Parathyroid adenoma (tissue), 2 donors: ENCODE measurements around the gene APBB2.

Source experiments
- H2AFZ ChIP-seq: fragments of 300-600 bp; sonication (generic); one replicate; pipeline ENCODE4 v1.7.0; 2017; ENCODE audit warnings: antibody characterized with exemption, mild to moderate bottlenecking
- H3K27ac ChIP-seq: fragments of 300-600 bp; sonication (generic); one replicate; pipeline ENCODE4 v1.7.0; 2017
- H3K27me3 ChIP-seq: fragments of 300-600 bp; sonication (generic); one replicate; pipeline ENCODE4 v1.7.0; 2017; ENCODE audit warnings: low read length; ENCODE audit not compliant: control insufficient read depth, insufficient read depth
- H3K36me3 ChIP-seq: fragments of 300-600 bp; sonication (generic); one replicate; pipeline ENCODE4 v1.7.0; 2017; ENCODE audit warnings: low read length; ENCODE audit not compliant: control insufficient read depth, insufficient read depth
- H3K4me1 ChIP-seq: fragments of 300-600 bp; sonication (generic); one replicate; pipeline ENCODE4 v1.7.0; 2017; ENCODE audit warnings: control low read depth
- H3K4me2 ChIP-seq: fragments of 300-600 bp; sonication (generic); one replicate; pipeline ENCODE4 v1.7.0; 2017; ENCODE audit warnings: low read length
- H3K4me3 ChIP-seq: fragments of 300-600 bp; sonication (generic); one replicate; pipeline ENCODE4 v1.7.0; 2017; ENCODE audit warnings: low read depth, low read length
- H3K79me2 ChIP-seq: fragments of 300-600 bp; sonication (generic); one replicate; pipeline ENCODE4 v1.7.0; 2017; ENCODE audit warnings: control low read depth
- H3K9ac ChIP-seq: fragments of 300-600 bp; sonication (generic); one replicate; pipeline ENCODE4 v1.7.0; 2017; ENCODE audit warnings: mild to moderate bottlenecking
- H3K9me3 ChIP-seq: fragments of 300-600 bp; sonication (generic); one replicate; pipeline ENCODE4 v1.7.0; 2017; ENCODE audit warnings: low read length; ENCODE audit not compliant: control insufficient read depth
- TF ChIP-seq, protein P1 (sequence below): fragments of 300-600 bp; sonication (generic); IDR thresholded peaks from one replicate; pipeline ENCODE4 v1.7.0; 2017; ENCODE audit warnings: antibody characterized with exemption, mild to moderate bottlenecking
- donor health status: primary hyperparathyroidism.

Gene APBB2

DNA sequence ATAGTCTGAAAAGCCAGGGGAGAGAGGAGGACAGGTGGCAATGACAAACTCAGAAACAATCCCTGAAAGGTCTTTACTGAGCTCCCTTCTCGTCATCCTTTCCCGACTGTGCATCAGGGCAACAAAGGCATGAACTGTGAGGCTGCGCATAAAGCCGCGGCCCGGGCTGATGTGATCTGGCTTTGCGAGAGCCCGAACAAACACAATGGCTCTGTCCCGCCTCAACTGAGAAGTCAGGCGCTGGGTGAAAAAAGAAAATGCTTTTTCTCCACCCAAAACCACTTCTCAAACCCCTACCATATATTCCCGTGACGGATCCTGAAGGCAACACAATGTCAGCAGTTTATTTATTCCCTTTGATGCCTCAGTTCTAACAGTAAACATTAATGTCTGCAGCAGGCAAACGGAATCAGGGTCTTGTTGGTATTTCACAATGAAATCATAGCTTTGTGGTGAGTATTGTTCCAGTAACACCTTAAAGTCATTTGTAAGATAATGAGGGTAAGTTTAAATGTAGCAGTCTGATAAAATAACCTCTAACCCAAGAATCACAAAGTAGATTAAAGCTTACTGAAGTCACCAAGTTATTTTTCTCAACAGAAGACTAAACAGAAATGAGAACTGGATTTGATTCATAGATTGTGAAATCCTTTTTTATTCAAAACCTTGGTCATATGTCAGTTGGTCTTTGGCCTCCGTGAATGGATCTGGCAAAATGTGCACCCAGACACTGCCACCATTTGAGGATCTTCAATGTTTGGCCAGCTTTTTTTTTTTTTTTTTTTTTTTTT lies 67.4 kb downstream of the APBB2 start:
- no peak overlapping the region for H3K4me3 ChIP-seq

DNA sequence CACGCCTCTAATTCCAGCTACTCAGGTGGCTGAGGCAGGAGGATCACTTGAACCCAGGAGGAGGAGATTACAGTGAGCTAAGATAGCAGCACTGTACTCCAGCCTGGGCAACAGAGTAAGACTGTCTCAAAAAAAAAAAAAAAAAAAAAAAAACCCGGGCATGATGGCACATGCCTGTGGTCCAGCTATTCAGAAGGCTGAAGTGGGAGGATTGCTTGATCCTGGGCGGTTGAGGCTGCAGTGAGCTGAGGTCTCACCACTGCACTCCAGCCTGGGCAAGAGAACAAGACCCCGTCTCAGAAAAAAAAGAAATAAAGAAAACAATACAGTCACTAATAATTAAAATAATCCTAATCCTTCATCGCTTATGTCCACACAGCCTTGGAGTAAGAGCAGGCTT lies 68.1 kb downstream of the APBB2 start:
- Histone ChIP-seq H3K4me1 (no peaks in the 10 kb centered on the region), H3K9ac (no peak overlapping the region), H3K4me2 (no peak overlapping the region), H3K27me3 (no peaks in the 10 kb centered on the region), H3K27ac (no peak overlapping the region), H3K4me3 (no peak overlapping the region), H2AFZ (no peak overlapping the region), H3K36me3 (no peaks in the 10 kb centered on the region), H3K9me3 (no peaks in the 10 kb centered on the region), H3K79me2 (no peaks in the 10 kb centered on the region)
- TF ChIP-seq, protein P1, sequence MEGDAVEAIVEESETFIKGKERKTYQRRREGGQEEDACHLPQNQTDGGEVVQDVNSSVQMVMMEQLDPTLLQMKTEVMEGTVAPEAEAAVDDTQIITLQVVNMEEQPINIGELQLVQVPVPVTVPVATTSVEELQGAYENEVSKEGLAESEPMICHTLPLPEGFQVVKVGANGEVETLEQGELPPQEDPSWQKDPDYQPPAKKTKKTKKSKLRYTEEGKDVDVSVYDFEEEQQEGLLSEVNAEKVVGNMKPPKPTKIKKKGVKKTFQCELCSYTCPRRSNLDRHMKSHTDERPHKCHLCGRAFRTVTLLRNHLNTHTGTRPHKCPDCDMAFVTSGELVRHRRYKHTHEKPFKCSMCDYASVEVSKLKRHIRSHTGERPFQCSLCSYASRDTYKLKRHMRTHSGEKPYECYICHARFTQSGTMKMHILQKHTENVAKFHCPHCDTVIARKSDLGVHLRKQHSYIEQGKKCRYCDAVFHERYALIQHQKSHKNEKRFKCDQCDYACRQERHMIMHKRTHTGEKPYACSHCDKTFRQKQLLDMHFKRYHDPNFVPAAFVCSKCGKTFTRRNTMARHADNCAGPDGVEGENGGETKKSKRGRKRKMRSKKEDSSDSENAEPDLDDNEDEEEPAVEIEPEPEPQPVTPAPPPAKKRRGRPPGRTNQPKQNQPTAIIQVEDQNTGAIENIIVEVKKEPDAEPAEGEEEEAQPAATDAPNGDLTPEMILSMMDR: no peak

More for the DNA sequence above, 67.4 kb downstream of the APBB2 start:
- TF ChIP-seq, protein P1: no peak
- no peak overlapping the region for H3K9ac ChIP-seq
- no peak overlapping the region for H3K4me2 ChIP-seq
- no peaks in the 10 kb centered on the region for H3K36me3 ChIP-seq
- no peak overlapping the region for H3K27ac ChIP-seq
- no peaks in the 10 kb centered on the region for H3K4me1 ChIP-seq
- no peak overlapping the region for H2AFZ ChIP-seq
- H3K9me3 ChIP-seq: no peaks in the 10 kb centered on the region
- H3K27me3 ChIP-seq: no peaks in the 10 kb centered on the region
- no peaks in the 10 kb centered on the region for H3K79me2 ChIP-seq

DNA sequence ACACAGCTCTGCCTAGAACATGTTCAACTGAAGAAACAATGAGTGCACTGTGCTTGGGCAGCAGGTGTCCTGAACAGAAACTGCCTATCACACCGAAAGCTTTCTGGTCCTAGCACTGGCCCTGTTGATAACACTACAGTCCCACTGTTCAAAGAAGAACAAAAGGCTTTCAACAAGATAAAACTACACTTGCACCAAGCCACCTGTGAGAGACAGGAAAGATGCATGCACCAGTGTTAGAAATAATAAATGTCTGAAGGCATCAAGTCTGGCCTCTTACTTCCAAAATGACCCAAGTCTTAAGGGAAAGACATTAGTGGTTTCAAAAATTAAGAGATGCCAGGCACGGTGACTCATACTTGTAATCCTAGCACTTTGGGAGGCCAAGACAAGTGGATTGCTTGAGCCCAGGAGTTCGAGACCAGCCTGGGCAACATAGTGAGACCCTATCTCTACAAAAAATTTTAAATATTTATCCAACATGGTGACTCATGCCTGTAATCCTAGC lies 68.7 kb downstream of the APBB2 start:
- no peaks in the 10 kb centered on the region for H3K27me3 ChIP-seq
- H3K27ac ChIP-seq: no peak overlapping the region

DNA sequence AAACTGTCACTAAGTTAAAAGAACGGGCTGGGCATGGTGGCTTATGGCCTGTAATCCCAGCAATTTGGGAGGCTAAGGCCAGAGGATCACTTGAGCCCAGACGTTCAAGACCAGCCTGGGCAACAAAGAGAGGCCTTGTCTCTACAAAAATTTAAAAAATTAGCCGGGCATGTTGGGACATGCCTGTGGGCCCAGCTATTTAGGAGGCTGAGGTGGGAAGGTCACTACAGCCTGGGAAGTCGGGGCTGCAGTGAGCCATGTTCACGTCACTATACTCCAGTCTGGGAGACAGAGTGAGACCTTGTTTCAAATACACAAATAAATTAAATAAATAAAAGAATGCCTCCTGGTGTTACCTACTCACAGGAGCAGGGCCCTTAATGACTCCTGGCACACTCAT lies 69.5 kb downstream of the APBB2 start:
- TF ChIP-seq, protein P1: no peak
- no peaks in the 10 kb centered on the region for H3K4me1 ChIP-seq
- no peaks in the 10 kb centered on the region for H3K27me3 ChIP-seq
- no peak overlapping the region for H3K4me3 ChIP-seq
- H3K9me3 ChIP-seq: no peaks in the 10 kb centered on the region
- no peaks in the 10 kb centered on the region for H3K36me3 ChIP-seq
- H3K9ac ChIP-seq: no peak overlapping the region
- no peaks in the 10 kb centered on the region for H3K79me2 ChIP-seq
- no peak overlapping the region for H3K4me2 ChIP-seq
- H2AFZ ChIP-seq: no peak overlapping the region
- H3K27ac ChIP-seq: peak overlapping the region; percentile 7

More for the DNA sequence above, 68.7 kb downstream of the APBB2 start:
- H3K4me2 ChIP-seq: no peak overlapping the region
- TF ChIP-seq, protein P1: no peak
- no peak overlapping the region for H3K4me3 ChIP-seq
- H2AFZ ChIP-seq: no peak overlapping the region
- no peaks in the 10 kb centered on the region for H3K4me1 ChIP-seq
- H3K9me3 ChIP-seq: no peaks in the 10 kb centered on the region
- no peak overlapping the region for H3K9ac ChIP-seq
- H3K79me2 ChIP-seq: no peaks in the 10 kb centered on the region
- no peaks in the 10 kb centered on the region for H3K36me3 ChIP-seq

DNA sequence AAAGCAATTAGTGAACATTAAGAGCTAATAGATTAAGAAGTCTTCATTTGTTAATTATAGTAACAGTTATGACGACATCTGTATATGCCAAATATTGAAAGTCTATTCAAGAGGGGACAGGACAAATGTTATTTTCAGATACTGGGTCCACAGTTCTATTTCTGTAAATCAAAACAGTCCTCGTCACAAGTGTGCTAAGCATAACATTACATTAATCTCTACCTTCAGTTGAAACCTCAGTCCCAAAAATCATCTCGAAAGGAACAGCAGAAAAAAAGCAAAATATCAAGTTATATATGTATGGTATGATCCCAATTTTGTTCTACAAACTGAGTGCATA lies 70.3 kb downstream of the APBB2 start:
- Histone ChIP-seq H3K27ac (no peak overlapping the region), H3K4me2 (no peak overlapping the region), H3K27me3 (no peaks in the 10 kb centered on the region), H3K4me3 (no peak overlapping the region), H2AFZ (no peak overlapping the region), H3K4me1 (no peaks in the 10 kb centered on the region), H3K9ac (no peak overlapping the region), H3K9me3 (no peaks in the 10 kb centered on the region), H3K36me3 (no peaks in the 10 kb centered on the region), H3K79me2 (no peaks in the 10 kb centered on the region)
- TF ChIP-seq, protein P1: no peak
